Measurements from ENCODE around the gene RAP1GDS1.

RAP1GDS1 gene, protein sequence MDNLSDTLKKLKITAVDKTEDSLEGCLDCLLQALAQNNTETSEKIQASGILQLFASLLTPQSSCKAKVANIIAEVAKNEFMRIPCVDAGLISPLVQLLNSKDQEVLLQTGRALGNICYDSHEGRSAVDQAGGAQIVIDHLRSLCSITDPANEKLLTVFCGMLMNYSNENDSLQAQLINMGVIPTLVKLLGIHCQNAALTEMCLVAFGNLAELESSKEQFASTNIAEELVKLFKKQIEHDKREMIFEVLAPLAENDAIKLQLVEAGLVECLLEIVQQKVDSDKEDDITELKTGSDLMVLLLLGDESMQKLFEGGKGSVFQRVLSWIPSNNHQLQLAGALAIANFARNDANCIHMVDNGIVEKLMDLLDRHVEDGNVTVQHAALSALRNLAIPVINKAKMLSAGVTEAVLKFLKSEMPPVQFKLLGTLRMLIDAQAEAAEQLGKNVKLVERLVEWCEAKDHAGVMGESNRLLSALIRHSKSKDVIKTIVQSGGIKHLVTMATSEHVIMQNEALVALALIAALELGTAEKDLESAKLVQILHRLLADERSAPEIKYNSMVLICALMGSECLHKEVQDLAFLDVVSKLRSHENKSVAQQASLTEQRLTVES

DNA sequence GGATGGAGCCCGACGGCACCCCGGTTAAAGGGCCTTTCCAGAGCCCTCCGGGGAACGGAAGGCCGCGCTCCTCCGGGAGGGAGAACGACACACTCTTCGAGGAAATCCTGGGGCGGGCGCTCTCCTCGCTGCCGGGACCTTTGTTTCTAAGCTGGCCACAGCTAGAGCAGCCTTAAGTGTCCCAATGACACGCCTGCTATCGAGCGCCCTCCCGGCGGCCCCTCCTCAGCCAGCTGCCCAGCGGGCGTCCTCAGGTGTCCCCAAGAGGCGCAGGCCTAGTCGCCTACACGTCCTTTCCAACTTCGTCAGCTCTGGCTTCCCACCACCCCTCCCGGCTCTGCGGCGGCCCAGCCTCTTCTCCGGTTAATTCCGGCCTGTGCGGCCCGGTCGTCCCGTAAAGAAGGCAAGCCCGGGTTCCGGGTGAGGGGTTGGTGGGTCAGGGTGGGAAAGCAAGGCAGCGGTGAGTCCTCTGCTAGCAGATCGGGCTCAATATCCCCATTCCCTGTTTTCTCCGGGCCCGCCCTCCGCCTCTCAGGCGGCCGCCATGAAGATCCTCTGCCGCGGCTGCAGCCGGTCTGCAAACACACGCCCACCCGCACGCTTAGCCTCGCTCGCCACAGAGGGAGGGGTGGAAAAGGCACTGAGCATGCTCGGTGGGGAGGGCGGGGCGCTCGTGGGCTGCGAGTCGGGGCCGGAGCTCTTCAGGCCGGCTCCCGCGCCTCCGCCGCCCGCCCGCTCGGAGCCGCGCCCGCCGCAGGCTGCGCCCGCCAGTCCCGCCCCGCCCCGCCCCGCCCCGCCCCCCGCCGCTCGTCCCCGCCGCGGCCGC lies at the start of gene RAP1GDS1:
TSS of gene RAP1GDS1 (plus strand) at position 806 of the 826 bp plus-strand sequence. CDS start 182 bp downstream, outside the sequence.
- DNase-seq (ENCODE audit: low read depth, low spot score): peak; percentile 99

DNA sequence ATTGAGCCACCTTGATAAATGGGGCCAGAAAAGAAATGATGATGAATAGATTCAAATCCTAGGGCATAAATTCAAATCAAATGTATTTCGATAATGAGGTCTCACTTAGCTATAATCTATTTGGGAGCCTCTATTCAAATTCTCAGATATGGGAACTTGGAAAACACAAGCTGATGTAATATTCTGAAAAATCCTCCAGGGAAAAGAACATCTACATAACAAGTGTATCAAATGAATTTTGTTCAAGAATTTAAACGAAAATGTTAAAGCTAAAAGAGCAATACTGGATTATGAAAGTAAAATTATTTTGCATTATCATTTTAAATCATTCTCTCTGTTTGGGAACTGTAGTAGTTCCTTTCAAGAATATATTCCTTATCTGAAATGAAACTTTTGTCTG lies 38.9 kb upstream of the RAP1GDS1 start:
- DNase-seq (ENCODE audit: low read depth, low spot score): no peak

DNA sequence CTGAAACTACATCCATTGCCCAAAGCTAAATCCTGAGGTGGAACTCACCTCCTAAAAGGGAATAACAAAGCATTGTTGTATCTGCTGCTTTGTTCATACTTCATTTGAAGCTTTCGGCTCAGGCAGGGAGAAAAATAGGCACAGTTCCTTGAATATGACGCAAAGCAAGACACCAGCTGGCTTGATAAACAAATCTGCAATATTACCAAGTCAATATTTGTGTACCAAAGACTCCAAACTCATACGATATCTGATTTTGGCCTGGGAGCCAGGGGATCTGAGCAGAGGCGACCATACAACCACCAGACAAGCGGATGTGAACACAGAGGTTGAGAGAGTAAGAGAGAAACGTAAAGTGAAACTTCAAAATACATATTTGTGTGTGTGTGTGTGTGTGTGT lies 34.8 kb upstream of the RAP1GDS1 start:
- no peak for DNase-seq (ENCODE audit: low read depth, low spot score)

DNA sequence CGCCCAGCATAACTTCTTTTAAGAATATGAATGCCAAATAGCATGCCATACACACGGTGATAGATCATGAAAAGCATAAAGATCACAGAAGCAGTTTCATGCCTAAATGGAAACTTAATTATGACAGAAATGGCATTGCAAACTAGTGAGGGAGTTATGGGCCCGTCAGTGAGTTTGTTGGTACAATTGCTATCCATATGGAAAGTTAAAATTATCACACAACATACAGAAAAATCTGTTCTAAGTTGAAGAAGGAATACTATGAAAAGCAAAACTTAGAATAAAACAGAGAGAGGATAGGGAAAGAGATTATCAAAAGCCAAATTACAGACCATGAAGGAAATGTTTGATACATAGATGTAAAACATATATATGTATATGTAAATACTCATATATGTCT lies 30.2 kb upstream of the RAP1GDS1 start:
- no peak for DNase-seq (ENCODE audit: low read depth, low spot score)

DNA sequence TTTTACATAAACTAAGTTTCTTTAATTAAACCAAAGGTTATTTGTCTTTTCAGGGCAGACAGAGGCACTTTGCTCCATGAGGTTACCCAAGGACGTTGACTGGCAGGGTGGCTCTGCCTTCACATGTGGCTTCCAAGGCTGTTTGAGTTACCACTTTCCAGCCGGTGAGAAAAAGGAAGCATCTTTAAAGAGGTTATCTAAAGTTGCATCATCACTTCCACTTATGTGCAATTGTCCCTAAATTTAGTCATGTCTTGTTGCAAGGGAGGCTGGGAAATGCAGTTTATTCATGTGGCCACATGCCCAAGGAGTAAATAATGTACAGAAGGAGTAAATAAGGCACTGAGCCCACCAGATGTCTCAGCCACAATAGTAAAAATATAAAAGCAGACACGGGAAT lies 29.0 kb upstream of the RAP1GDS1 start:
- no peak for DNase-seq (ENCODE audit: low read depth, low spot score)

DNA sequence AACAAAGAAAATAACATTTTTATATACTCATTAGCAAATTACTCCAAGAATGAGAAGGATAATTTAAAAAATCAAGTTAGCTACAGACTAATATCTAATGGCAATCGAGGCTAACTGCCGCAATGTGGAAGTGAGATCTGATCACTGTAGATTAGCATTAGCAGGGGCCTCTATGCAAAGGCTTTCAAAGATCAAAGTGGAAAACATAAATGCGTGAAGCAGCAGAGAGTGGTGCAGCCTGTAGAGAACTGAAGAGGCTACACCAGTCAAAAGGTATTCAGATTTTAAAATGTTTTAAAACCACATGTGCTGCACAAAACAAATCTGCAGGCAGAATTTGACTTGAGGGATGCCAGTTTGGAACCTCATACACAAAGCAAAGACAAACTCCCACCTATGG lies 24.0 kb upstream of the RAP1GDS1 start:
- no peak for DNase-seq (ENCODE audit: low read depth, low spot score)

DNA sequence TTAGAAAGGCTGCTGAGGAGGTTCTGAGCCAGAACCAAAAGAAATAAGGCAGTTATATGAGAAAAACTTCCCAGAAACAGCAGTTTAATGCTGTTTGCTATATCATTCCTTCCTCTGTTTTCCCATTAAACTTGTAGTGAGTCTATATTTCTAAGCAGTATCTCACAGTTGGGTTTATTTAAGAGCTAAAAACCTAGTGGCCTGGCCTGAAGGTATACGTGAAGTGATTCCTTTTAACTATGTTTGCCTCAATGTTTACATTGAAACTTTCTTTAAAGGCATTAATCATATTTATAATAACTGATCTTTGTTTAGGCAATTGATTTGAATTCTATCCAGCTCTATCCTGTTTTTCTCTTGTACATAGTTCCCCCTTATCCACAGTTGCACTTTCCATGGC lies 19.1 kb upstream of the RAP1GDS1 start:
- no peak for DNase-seq (ENCODE audit: low read depth, low spot score)

DNA sequence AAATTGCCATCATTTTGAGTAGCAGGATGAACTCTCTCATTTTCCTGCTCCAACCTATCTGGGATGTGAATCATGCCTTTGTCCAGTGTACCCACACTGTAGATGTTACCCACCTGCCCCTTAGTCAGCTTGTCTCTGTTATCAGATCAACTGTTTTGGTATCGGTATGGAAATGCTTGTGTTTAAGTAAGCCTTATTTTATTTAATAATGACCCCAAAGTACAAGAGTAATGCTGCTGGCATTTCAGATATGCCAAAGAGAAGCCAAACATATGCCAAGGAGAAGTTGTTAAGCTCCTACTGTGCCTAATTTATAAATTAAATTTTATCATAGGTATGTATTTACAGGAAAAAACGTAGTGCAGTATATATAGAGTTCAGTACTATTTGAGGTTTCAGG lies 18.6 kb upstream of the RAP1GDS1 start:
- peak; percentile 43 for DNase-seq (ENCODE audit: low read depth, low spot score)

DNA sequence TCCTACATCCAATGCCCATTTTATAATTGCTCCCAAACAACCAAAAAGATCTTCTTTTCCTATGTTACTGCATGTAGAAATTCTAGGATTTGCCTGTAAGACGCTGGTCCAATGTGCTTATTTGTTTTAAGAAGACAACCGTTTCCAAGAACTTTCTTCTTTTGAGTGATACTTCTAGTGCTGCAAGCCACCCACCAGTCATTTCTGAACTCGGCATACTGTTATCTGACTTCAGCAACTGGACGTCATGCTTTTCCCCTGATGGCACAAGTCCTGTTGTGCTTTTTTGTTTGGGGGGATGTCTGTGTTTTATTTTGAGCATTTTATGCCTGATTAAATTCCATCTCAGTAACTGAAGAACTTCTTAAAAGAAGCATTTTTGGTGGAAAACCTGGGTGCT lies 16.0 kb upstream of the RAP1GDS1 start:
- no peak for DNase-seq (ENCODE audit: low read depth, low spot score)

DNA sequence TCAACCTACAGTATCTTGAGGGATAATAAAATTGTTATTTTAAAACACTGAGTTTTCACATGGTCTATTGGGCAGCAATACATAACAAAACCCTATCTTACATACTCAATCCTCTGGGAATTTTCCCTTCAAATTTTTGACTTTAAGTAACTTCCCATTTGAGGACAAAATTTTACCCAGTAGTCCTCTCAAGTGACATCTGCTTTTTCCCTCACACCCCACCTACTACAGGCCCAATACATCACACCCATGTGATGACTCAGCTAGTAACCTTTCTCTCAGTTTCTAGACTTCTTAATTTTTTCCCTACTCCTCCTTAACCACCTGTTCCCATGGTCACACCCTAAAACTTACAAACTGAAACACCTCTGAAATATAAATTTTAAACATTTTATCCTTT lies 12.2 kb upstream of the RAP1GDS1 start:
- DNase-seq (ENCODE audit: low read depth, low spot score): no peak

DNA sequence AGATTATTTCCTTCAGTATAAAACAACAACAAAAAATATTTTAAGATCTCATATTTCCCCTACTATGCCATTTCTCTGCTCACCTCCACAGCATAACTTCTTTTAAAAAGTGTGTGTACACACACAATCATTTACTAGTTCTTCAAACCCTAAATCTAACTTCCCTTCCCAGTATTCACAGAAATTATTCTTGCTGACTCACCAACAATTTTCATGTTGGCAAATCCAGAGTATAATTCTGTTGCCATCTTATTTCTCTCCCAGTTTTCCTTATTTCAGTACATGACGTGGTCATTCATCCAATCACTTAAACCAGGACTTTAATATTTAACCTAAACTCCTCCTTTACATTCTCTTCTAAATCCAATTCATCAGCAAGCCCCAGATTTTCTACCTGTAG lies 11.4 kb upstream of the RAP1GDS1 start:
- DNase-seq (ENCODE audit: low read depth, low spot score): no peak

DNA sequence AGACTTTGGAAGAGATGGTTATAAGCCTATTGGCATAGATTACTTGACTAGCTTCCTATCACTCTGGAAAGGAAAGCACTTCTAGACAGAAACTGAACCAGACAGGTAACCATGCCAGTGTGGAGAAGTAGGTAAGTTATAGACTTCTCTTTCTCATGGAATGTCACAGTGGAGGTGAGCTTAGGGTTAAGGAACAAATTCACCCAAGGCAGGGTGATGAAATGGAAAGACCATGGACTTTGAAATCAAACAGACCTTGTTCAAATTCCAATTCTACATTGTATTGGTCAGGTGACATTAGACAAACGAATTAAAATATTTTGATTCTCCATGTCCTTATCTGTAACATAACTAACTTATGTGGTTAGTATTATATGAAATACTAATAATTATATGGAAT lies 7.7 kb upstream of the RAP1GDS1 start:
- DNase-seq (ENCODE audit: low read depth, low spot score): no peak

DNA sequence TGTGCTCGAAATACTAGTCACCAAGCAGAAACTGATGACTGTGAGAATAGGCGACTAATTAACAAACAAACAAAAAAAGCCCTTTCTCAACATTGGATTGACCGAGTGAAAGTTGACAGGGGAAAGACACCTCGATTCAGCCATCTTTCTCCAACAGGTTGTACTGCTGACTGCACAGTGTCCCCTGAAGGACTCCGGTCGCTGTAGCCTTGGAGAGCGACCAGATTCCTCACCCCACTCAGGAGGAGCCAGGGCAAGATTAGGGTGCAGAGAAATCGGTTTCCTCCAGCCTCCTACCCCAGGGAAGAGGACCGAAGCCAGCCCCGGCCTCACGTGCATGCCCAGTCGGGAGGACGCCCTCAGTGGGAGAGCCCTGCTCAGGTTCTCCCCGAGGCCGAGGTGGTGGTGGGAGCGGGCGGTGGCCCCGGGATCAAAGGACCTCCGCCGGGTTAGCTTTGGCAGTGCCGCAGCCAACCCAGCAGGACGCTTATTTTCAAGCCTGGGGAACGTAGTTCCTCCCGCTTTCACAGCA lies 1.1 kb upstream of the RAP1GDS1 start:
- no peak for DNase-seq (ENCODE audit: low read depth, low spot score)

DNA sequence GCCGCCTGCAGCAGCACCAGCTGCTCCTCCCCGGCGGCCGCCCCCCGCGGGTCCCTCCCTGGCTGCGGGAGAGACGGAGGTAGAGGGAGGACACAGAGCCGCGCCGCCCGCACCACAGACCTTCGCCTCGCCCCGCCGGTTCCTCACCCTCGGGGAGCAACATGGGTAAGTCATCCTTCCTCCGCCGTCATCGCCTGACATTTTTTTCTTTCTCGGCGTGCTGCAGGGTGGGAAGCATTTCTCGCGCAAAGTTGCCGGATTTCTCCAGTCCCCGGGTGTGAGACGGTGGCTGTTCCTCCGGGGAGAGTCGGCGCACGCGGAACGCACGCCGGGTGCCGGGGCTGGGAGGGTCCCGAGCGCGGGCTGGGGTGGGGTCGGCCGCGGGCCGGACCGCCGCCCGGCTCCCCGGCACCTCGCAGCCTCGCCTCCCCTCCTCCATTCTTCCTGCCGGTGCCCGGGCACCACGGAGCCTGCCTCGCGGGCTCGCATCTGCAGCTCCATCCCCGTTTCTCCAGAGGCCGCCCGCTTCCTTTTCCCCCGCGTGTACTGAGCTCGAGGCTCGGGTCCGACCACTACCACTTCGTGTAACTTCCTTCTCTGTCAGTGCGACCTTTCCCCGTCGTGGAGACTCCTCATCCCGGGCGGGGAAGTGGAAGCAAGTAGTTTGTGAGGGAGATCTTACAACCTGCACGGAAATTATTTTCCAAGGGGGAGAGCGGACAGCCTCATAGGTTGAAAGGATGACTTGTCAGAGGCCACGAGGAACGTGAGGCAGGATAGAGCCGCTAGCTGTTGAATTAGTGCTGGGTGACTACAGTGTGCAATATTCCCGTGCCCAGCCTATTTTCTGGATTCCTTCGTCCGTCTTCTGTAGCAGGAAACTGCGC lies 464 bp downstream of the RAP1GDS1 start:
- peak; percentile 75 for DNase-seq (ENCODE audit: low read depth, low spot score)

DNA sequence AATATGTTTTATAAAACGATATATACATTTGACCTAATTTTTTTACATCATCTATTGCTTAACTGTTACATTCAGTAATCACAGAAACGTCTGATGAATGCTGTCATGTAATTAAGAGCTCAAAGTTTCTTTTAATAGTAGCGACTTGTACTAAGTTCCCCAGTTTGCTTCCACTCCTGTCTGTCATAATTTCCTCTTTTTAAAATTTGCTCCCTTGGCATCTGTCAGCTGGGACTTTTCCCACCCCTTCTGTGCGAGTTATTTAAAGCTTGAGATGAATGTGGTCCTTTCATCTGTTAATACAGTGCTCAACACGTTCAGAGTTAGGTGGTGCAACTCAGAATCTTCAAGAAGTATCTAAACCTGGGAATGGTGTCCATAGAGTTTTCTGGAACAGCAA lies 1.2 kb downstream of the RAP1GDS1 start:
- DNase-seq (ENCODE audit: low read depth, low spot score): peak; percentile 28

DNA sequence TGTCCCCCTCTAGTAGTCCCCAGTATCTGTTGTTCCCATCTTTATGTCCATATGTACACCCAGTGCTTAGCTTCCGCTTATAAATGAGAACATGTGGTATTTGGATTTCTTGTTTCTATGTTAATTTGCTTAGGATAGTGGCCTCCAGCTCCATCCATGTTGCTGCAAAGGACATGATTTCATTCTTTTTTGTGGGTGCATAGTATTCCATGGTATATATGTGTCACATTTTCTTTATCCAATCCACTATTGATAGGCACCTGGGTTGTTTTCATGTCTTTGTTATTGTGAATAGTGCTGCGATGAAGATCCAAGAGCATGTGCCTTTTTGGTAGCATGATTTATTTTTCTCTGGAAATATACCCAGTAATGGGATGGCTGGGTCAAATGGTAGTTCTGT lies 6.3 kb downstream of the RAP1GDS1 start:
- no peak for DNase-seq (ENCODE audit: low read depth, low spot score)

DNA sequence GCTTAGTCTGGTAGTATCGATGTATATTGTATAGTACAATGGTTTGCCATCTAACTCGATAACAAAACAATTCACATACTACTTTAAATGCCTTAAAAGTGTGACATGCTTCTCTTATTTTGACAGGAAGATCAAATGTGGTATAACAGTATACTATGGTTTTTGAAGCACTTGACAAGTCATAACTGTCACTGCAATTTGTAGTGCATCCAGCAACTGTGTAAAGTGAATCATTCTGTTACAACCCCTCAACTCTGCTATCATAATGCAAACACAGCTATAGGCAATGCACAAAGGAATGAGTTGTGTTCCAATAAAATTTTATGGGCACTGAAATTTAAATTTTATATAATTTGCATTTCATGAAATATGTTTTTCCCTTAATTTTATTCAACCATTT lies 14.0 kb downstream of the RAP1GDS1 start:
- DNase-seq (ENCODE audit: low read depth, low spot score): no peak

DNA sequence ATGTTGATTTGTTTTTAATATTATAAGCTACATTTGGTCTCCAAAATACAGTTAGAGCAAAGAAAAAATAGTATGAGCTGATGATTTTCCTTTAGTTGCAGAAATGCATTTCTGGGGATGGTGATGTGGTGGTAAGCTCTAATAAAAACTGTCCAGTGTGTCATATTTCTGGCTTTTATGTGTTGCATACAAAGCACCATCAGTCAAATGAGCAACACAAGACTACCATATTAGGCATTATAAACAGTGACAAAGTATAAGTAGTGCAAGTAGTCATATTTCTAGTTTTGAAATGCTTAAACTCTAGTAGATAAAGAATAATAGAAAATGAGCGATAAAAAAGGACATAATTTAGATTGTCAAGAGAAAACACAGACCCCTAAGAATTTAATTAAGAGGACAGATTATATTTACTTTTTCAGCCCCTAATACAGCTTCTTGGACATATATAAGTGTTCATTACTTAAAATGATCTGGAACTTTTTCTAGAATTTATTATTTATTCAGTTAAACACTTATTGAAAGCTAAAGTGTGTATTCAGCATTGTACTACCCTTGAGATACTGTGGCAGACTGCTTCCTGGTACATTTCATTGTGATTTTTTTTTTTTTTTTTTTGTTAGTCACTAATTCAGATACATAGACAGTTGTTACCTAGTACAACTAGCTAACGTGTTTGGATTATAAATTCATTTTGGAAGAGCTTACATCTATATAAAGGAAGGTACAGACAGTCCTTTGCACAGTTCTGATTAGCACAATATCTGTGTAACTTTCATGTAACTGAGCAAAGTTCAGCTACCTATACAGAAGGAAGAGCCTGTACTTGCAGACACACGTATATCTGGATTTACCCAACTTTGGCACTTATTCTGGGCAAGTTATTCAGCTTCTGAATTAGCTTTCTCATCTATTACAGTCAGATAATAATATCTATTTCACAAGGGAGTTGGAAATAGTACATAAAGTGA lies 22.3 kb downstream of the RAP1GDS1 start:
- no peak for DNase-seq (ENCODE audit: low read depth, low spot score)

DNA sequence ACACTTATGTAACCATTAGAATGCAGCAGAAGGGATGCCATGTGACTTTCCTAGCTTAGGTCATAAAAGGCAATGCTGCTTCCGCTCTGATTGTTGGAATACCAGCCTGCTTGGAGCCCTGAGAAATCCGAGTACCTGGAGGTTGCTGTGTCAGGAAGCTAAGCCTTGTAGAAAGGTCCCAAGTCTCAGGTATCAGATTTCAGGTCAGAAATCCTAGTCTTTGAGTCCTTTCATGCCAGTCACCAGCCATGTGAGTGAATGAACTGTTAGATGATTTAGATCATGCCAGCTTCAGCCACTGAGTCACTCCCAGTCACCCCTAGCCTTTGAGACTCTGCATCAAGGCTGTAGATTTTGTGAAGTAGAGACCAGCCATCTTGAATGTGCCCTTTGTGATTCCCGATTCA lies 23.5 kb downstream of the RAP1GDS1 start:
- peak; percentile 40 for DNase-seq (ENCODE audit: low read depth, low spot score)

DNA sequence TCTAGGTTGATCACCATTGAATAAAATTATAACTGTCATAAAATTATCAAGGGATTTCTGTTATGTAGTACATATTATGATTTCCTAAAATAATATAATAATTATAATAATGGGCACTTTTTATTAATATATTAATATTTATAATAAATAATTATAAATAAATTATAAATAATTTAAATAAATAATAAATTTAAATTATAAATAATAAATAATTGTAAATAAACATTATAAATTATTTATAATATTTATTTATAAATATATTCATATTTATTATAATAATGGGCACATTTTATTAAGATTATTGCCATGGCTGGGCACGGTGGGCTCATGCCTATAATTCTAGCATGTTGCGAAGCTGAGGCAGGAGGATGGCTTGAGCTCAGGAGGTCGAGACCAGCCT lies 24.5 kb downstream of the RAP1GDS1 start:
- no peak for DNase-seq (ENCODE audit: low read depth, low spot score)
